Measurements from ENCODE around the gene TBCK. TPM values are rescaled to one million over a fixed set of nuclear protein-coding genes. Genes with fewer than 3 reads are reported as not detected.

TBCK gene
- total and polyA plus RNA-seq, 2 of the 13 experiments (the other 11 are each of a cell fraction or from before 2014, with no cell fraction given), result 51.0 to 62.4 TPM

DNA sequence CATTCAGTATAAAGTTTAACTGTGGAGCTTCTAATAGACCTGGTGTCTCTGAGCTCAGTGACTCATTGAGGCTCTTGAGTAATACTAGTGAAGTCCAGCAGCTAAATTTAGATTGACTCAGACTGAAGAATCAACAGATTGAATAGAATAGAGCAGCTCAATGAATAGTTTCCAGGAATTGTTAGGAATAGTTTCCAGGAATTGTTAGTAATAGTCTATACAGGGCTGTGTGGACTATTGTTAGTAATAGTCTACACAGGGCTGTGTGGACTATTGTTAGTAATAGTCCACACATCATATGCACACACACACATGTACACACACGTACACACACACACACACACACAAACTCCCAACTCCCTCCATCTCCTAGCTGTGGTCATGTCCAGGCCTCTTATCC, 49.6 kb upstream of the TBCK start:
- no peak overlapping the region for H3K4me3 ChIP-seq (replicated peaks in 1 of 3; ENCODE audit: insufficient read depth in 1 of 3, low read depth in 2 of 3, low read length in 3 of 3)
- intact Hi-C loops (cut with micrococcal nuclease; ENCODE audit: unreplicated experiment) (loop anchor here (1.0 to 5.0 kb wide), 3 partner anchors 48 to 442 kb away; partner anchors contain the start of genes AIMP1 and TBCK), in situ Hi-C loops (cut with HindIII; ENCODE audit: extremely low pct_ligation_motif_present, low pct_unique_long_range_greater_than_20kb) (loop anchor here (5.0 to 25.0 kb wide), 2 partner anchors 137 to 447 kb away; no protein-coding TSS in a partner anchor)
- FAIRE-seq (no peak), DNase-seq (ENCODE audit: low spot score) (peak; percentile 89), ATAC-seq (peak; percentile 97)
- no peaks in the 10 kb centered on the region for H3K79me2 ChIP-seq (ENCODE audit: insufficient read depth, low read length)
- ChIA-PET POLR2A (interaction anchor here (0.9 to 1.8 kb wide), 5 partner anchors 15 to 107 kb away, joined by 3 to 7 read pairs (median 4); partner anchors contain the start of genes AIMP1 and TBCK), CTCF (ENCODE audit: low intra/inter-chr PET ratio, low total read pairs) (no interaction called here)
- no peaks in the 10 kb centered on the region for H4K20me1 ChIP-seq (ENCODE audit: insufficient read depth, low read length)
- no peaks in the 10 kb centered on the region for H3K36me3 ChIP-seq (replicated peaks in 1 of 2; ENCODE audit: control insufficient read depth in 1 of 2, insufficient read depth in 2 of 2, low read length in 2 of 2)
- no peak overlapping the region for H3K27ac ChIP-seq (ENCODE audit: extremely low read length, insufficient read depth, low read length)
- peaks cover 19% of the 10 kb centered on the region for H3K4me1 ChIP-seq (ENCODE audit: insufficient read depth, low read length)
- 93% methylated on average over 1 of the region's 1 CpG for WGBS (ENCODE audit: low lambda C conversion rate)
- no peak overlapping the region for H3K4me2 ChIP-seq (ENCODE audit: low read depth, low read length)
- no peak overlapping the region for H2AFZ ChIP-seq (ENCODE audit: low read length)
- no peaks in the 10 kb centered on the region for H3K27me3 ChIP-seq (ENCODE audit: control insufficient read depth in 1 of 2, insufficient read depth in 2 of 2, low read length in 2 of 2)
- no TSS peak for BruUV-seq (replicated peaks)
- no peaks in the 10 kb centered on the region for H3K9me3 ChIP-seq (ENCODE audit: low read length)
- no peak overlapping the region for H3K9ac ChIP-seq (ENCODE audit: insufficient read depth, low read depth, low read length)
- TF ChIP-seq, protein P1, sequence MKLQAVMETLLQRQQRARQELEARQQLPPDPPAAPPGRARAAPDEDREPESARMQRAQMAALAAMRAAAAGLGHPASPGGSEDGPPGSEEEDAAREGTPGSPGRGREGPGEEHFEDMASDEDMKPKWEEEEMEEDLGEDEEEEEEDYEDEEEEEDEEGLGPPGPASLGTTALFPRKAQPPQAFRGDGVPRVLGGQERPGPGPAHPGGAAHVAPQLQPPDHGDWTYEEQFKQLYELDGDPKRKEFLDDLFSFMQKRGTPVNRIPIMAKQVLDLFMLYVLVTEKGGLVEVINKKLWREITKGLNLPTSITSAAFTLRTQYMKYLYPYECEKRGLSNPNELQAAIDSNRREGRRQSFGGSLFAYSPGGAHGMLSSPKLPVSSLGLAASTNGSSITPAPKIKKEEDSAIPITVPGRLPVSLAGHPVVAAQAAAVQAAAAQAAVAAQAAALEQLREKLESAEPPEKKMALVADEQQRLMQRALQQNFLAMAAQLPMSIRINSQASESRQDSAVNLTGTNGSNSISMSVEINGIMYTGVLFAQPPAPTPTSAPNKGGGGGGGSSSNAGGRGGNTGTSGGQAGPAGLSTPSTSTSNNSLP (IDR thresholded peaks at IDR 0.05; ENCODE audit: low read depth, low read length), result peak; percentile 63; the same call in 1 of the 2 replicates
- TF ChIP-seq CEBPG (CRISPR knock-in tag; IDR thresholded peaks at IDR 0.05) (peak; percentile 47; the same call in 1 of the 2 replicates), PHB2 (IDR thresholded peaks at IDR 0.05; ENCODE audit: partially characterized antibody) (no peak), KLF12 (CRISPR knock-in tag; IDR thresholded peaks at IDR 0.05; ENCODE audit: borderline replicate concordance) (no peak), FOSL1 (CRISPR knock-in tag; IDR thresholded peaks at IDR 0.05; ENCODE audit: borderline replicate concordance) (peak; percentile 70; the same call in 1 of the 2 replicates), CCAR2 (optimal IDR thresholded peaks at IDR 0.05; ENCODE audit: low read depth, low read length) (no peak), ZSCAN12 (CRISPR knock-in tag; IDR thresholded peaks at IDR 0.05) (no peak), CHD4 (IDR thresholded peaks at IDR 0.05; ENCODE audit: borderline replicate concordance, low read length) (no peak), ZNF891 (CRISPR knock-in tag; IDR thresholded peaks at IDR 0.05) (no peak), ZNF337 (CRISPR knock-in tag; IDR thresholded peaks at IDR 0.05; ENCODE audit: borderline replicate concordance, low read depth) (no peak), CEBPB (IDR thresholded peaks at IDR 0.05; ENCODE audit: borderline replicate concordance, low read depth, low read length) (peak; percentile 71), ATAD3A (CRISPR knock-in tag; IDR thresholded peaks at IDR 0.05) (no peak), FOSL2 (CRISPR knock-in tag; IDR thresholded peaks at IDR 0.05) (peak; percentile 85), SALL2 (CRISPR knock-in tag; IDR thresholded peaks at IDR 0.05) (no peak), EED (CRISPR knock-in tag; IDR thresholded peaks at IDR 0.05) (no peak), NFIC (IDR thresholded peaks at IDR 0.05; ENCODE audit: low read length) (peak; percentile 42; the same call in 1 of the 2 replicates), GATAD2A (CRISPR knock-in tag; IDR thresholded peaks at IDR 0.05) (peak; percentile 59), NFATC3 (CRISPR knock-in tag; IDR thresholded peaks at IDR 0.05) (no peak), RFXANK (CRISPR knock-in tag; IDR thresholded peaks at IDR 0.05) (no peak)
- TF ChIP-seq, protein P2, sequence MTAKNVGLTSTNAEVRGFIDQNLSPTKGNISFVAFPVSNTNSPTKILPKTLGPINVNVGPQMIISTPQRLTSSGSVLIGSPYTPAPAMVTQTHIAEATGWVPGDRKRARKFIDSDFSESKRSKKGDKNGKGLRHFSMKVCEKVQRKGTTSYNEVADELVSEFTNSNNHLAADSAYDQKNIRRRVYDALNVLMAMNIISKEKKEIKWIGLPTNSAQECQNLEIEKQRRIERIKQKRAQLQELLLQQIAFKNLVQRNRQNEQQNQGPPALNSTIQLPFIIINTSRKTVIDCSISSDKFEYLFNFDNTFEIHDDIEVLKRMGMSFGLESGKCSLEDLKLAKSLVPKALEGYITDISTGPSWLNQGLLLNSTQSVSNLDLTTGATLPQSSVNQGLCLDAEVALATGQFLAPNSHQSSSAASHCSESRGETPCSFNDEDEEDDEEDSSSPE (CRISPR knock-in tag; IDR thresholded peaks at IDR 0.05), result no peak
- TF ChIP-seq, protein P3, sequence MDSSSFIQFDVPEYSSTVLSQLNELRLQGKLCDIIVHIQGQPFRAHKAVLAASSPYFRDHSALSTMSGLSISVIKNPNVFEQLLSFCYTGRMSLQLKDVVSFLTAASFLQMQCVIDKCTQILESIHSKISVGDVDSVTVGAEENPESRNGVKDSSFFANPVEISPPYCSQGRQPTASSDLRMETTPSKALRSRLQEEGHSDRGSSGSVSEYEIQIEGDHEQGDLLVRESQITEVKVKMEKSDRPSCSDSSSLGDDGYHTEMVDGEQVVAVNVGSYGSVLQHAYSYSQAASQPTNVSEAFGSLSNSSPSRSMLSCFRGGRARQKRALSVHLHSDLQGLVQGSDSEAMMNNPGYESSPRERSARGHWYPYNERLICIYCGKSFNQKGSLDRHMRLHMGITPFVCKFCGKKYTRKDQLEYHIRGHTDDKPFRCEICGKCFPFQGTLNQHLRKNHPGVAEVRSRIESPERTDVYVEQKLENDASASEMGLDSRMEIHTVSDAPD (CRISPR knock-in tag; IDR thresholded peaks at IDR 0.05), result no peak
